ENCODE results near the gene KRTAP4-11. TPM values are rescaled to one million over a fixed set of nuclear protein-coding genes. Genes with fewer than 3 reads are reported as not detected.
"Not testable (repeated sequence)": the region's sequence is repeated elsewhere in the genome, so short reads cannot be mapped to it uniquely, and the experiment has no call there.

KRTAP4-11 gene
- total RNA-seq, 6 experiments from 2014 or later, result not detected

DNA sequence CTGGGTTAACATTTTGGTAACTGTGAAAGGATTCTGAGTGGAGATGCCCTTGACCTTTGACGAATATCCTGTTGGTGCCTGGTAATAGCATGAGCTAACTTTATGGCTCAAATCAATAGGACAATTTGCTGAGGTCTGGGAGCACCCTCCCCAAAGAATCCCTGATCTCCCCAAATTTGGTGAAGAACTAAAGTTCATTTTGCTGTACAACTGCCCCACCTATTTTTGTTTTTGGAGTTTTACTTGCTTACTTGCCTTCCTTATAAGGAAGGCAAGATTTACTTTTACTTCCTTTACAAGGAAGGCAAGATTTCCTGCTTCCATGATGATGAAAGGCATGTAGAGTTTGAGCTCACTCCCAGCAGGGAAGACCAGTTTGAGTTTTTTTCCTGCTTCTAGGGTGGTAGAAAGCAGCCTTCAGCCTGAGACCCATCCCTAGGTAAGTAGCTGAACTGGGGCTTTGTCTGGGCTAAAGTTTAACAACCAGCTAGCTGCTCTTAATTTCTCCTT, 10.2 kb downstream of the KRTAP4-11 start:
- H3K27me3 Mint-ChIP-seq (ENCODE audit: insufficient read depth), result no peaks in the 10 kb centered on the region
- peaks cover 22% of the 10 kb centered on the region for H3K9me3 Mint-ChIP-seq
- H3K27ac Mint-ChIP-seq, result peak overlapping the region; percentile 67; the same call in 1 of the 2 replicates
- peaks cover 50% of the 10 kb centered on the region for H3K36me3 Mint-ChIP-seq (ENCODE audit: low read depth)
- peak; percentile 33 for DNase-seq
- TF ChIP-seq, protein P1, sequence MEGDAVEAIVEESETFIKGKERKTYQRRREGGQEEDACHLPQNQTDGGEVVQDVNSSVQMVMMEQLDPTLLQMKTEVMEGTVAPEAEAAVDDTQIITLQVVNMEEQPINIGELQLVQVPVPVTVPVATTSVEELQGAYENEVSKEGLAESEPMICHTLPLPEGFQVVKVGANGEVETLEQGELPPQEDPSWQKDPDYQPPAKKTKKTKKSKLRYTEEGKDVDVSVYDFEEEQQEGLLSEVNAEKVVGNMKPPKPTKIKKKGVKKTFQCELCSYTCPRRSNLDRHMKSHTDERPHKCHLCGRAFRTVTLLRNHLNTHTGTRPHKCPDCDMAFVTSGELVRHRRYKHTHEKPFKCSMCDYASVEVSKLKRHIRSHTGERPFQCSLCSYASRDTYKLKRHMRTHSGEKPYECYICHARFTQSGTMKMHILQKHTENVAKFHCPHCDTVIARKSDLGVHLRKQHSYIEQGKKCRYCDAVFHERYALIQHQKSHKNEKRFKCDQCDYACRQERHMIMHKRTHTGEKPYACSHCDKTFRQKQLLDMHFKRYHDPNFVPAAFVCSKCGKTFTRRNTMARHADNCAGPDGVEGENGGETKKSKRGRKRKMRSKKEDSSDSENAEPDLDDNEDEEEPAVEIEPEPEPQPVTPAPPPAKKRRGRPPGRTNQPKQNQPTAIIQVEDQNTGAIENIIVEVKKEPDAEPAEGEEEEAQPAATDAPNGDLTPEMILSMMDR (IDR thresholded peaks at IDR 0.05), result no peak
- peaks cover 58% of the 10 kb centered on the region for H3K4me1 Mint-ChIP-seq (ENCODE audit: low read depth)
- peak overlapping the region; percentile 70; the same call in 1 of the 2 replicates for H3K4me3 Mint-ChIP-seq

DNA sequence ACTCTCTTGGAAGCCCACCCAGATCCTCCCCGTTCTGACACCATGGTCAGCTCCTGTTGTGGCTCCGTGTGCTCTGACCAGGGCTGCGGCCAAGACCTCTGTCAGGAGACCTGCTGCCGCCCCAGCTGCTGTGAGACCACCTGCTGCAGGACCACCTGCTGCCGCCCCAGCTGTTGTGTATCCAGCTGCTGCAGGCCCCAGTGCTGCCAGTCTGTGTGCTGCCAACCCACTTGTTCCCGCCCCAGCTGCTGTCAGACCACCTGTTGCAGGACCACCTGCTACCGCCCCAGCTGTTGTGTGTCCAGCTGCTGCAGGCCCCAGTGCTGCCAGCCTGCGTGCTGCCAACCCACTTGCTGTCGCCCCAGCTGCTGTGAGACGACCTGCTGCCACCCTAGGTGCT, 12.8 kb downstream of the KRTAP4-11 start, which contains the start of gene KRTAP4-9:
KRTAP4-9 (plus strand) TSS at position 43 of the 400 bp plus-strand sequence; CDS start at position 43, 0 bp downstream.
- not testable (repeated sequence) for DNase-seq
- H3K4me3 Mint-ChIP-seq, result peak within 1 kb of the TSS; percentile 44; the same call in 1 of the 2 replicates

DNA sequence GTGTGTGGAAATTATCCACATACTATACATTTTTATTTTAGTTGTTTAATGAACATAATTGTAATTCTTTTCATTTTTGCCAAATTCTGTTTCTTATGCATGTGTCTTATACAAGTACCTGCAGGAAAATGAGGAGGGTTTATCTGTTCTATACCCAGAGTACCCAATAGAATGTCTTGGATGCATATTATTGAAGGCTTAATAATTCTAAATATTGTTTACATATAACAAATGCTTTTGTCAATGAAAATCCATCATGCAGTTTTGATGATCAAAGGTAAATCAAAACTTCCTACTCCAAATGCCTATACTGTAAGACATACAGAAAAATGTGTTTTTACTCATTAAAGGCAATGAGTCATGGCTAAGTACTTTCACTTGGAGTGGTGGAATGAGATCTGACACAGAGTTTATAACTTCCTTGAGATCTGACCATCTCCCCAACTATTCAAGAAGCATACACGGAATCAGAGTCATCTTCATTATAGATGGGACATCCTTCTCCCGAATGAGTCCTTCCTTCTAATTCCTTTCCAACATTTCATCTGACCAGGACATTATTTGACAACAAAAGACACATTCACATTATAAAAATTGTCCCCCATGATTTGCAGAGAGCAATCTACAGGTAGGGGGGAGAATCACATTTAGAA, 13.7 kb downstream of the KRTAP4-11 start:
- H3K27me3 Mint-ChIP-seq (ENCODE audit: insufficient read depth); H3K9me3 Mint-ChIP-seq: not testable (repeated sequence)
- H3K4me1 Mint-ChIP-seq (ENCODE audit: low read depth), result peaks cover 83% of the 10 kb centered on the region
- peak overlapping the region; percentile 95 for H3K27ac Mint-ChIP-seq
- peak; percentile 80 for DNase-seq
- H3K36me3 Mint-ChIP-seq (ENCODE audit: low read depth), result peaks cover 23% of the 10 kb centered on the region
- peak overlapping the region; percentile 44; the same call in 1 of the 2 replicates for H3K4me3 Mint-ChIP-seq

More for the DNA sequence above, 12.8 kb downstream of the KRTAP4-11 start, which contains the start of gene KRTAP4-9:
- Mint-ChIP-seq H3K4me1 (ENCODE audit: low read depth) (peaks cover 81% of the 10 kb centered on the region), H3K36me3 (ENCODE audit: low read depth) (peaks cover 31% of the 10 kb centered on the region), H3K27ac (peak within 1 kb of the TSS; percentile 95)
- not testable (repeated sequence) for H3K27me3 Mint-ChIP-seq (ENCODE audit: insufficient read depth); H3K9me3 Mint-ChIP-seq

DNA sequence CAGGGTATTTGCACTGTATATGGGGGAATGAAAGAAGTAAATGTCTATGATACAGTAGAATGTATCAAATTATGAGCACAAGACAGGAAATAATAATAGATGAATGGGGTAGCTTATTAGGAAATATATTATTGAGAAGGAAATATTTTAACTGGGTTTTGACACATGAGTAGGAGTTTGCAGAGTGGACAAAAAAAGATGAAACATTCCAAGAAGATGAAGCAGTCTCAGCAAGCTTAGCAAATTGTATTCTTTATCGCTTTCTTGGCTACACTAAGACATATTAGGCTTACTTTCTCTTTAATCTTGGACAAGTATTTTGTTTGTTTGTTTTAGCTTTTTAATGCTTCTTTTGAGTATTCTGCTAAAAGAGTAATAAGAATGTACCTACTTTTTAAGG, 14.3 kb downstream of the KRTAP4-11 start:
- TF ChIP-seq, protein P1 (IDR thresholded peaks at IDR 0.05), result no peak
- Mint-ChIP-seq H3K36me3 (ENCODE audit: low read depth) (peaks cover 19% of the 10 kb centered on the region), H3K27ac (peak overlapping the region; percentile 95), H3K27me3 (ENCODE audit: insufficient read depth) (no peaks in the 10 kb centered on the region), H3K9me3 (no peaks in the 10 kb centered on the region), H3K4me1 (ENCODE audit: low read depth) (peaks cover 83% of the 10 kb centered on the region), H3K4me3 (peak overlapping the region; percentile 44)
- peak; percentile 68 for DNase-seq

DNA sequence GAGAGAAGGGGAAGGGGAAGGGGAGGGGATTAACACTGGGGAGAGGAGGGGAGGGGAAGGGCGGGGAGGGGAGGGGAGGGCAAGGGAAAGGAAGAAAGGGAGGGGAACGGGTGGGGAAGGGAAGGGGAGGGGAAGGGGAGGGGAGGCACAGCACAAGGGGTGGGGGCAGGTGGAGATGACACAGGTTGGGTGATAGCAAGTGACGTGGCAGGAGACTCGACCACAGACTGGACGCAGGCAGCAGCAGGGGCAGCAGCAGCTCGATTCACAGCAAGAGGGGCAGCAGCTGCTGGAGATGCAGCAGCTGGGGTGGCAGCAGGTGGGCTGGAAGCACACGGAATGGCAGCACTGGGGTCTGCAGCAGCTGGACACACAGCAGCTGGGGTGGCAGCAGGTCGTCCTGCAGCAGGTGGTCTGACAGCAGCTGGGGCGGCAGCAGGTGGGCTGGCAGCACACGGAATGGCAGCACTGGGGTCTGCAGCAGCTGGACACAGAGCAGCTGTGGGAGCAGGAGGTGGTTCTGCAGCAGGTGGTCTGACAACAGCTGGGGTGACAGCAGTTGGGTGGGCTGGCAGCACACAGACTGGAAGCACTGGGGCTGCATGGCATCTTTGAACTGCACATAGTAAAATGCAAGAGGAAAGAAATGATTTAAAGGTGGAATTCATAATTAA, 16.4 kb downstream of the KRTAP4-11 start, which contains the start of gene KRTAP4-16:
KRTAP4-16 (minus strand) TSS at position 624 of the 674 bp plus-strand sequence; CDS start at position 624, 0 bp downstream.
- no peaks in the 10 kb centered on the region for H3K27me3 Mint-ChIP-seq (ENCODE audit: insufficient read depth)
- peaks cover 5% of the 10 kb centered on the region; the same call in 1 of the 2 replicates for H3K36me3 Mint-ChIP-seq (ENCODE audit: low read depth)
- no peak for DNase-seq
- TF ChIP-seq, protein P1 (IDR thresholded peaks at IDR 0.05), result no peak
- peak within 1 kb of the TSS; percentile 78; the same call in 1 of the 2 replicates for H3K4me3 Mint-ChIP-seq
- H3K27ac Mint-ChIP-seq, result peak within 1 kb of the TSS; percentile 95
- no peaks in the 10 kb centered on the region for H3K9me3 Mint-ChIP-seq
- H3K4me1 Mint-ChIP-seq (ENCODE audit: low read depth), result peaks cover 89% of the 10 kb centered on the region

DNA sequence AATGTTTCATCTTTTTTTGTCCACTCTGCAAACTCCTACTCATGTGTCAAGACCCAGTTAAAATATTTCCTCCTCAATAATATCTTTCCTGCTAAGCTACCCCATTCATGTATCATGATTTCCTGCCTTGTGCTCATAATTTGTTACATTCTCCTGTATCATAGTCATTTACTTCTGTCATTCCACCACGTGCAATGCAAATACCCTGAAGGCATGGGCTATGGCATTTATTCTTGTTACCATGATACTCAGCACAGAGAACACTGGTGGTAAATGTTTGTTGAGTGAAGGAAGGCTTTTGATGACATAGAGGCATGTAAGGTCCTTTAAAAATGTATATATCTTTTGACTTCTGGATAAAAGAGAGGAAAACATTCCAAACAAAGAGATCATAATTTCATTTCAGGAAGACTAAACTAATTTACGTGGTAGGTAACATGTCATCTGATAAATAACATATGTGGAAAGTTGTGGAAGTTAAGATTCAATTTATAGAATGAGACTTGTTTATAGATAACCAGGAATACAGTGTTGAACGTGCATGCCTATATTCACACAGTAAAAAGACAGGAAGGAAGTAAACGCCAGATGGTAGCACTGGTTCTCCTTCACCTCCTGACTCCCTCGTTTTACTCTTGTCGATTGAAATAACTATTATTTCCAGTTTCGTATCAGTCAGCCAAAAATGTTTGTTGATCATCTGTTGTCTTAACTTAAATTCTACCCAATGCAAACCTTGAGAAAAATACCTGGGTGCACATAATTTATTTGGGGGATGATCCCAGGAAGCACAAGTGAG, 18.3 kb downstream of the KRTAP4-11 start:
- DNase-seq, result peak; percentile 99
- Mint-ChIP-seq H3K27ac (peak overlapping the region; percentile 95), H3K4me1 (ENCODE audit: low read depth) (peaks cover 86% of the 10 kb centered on the region), H3K4me3 (peak overlapping the region; percentile 46)
- not testable (repeated sequence) for H3K27me3 Mint-ChIP-seq (ENCODE audit: insufficient read depth); H3K36me3 Mint-ChIP-seq (ENCODE audit: low read depth); H3K9me3 Mint-ChIP-seq
- TF ChIP-seq, protein P1 (IDR thresholded peaks at IDR 0.05), result peak; percentile 14; the same call in 1 of the 2 replicates

Data from HFFc6 (cell line).